WERI-Rb-1 (cell line): ENCODE data around the gene OR7G1.
"Not testable (repeated sequence)": the region's sequence is repeated elsewhere in the genome, so short reads cannot be mapped to it uniquely, and the experiment has no call there.

ENCODE experiments used
- DNase-seq: peaks from one replicate; pipeline ENCODE4 v3.0.0-alpha.2; 2020
- H3K27ac ChIP-seq: fragments of 250-450 bp; sonication (Bioruptor Pico); 2 replicates; pipeline ENCODE4 v1.5.1; 2020; ENCODE audit warnings: mild to moderate bottlenecking, moderate library complexity
- H3K27me3 ChIP-seq: fragments of 250-450 bp; sonication (Bioruptor Pico); 2 replicates; pipeline ENCODE4 v1.5.1; 2021; ENCODE audit warnings: mild to moderate bottlenecking, low read depth, moderate library complexity; ENCODE audit not compliant: insufficient read depth, severe bottlenecking
- H3K36me3 ChIP-seq: fragments of 250-450 bp; sonication (Bioruptor Pico); 2 replicates; pipeline ENCODE4 v1.5.1; 2020; ENCODE audit warnings: mild to moderate bottlenecking, moderate library complexity
- H3K4me3 ChIP-seq: 2 replicates; pipeline ENCODE4 v1.5.1; 2011; ENCODE audit warnings: low read depth, mild to moderate bottlenecking, control low read depth, low read length
- H3K9me3 ChIP-seq: fragments of 250-450 bp; sonication (Bioruptor Pico); 2 replicates; pipeline ENCODE4 v1.5.1; 2021; ENCODE audit warnings: mild to moderate bottlenecking, moderate library complexity; ENCODE audit not compliant: severe bottlenecking
- TF ChIP-seq, protein P1 (sequence below): IDR thresholded peaks from 2 replicates; pipeline ENCODE4 v1.5.1; 2011; ENCODE audit warnings: low read depth, mild to moderate bottlenecking, control low read depth, inconsistent platforms, low read length

Gene OR7G1

GRCh38 chr19:9075064-9075949 lies 40.3 kb downstream of the OR7G1 start:
- Histone ChIP-seq H3K4me3 (no peak overlapping the region), H3K27me3 (peaks cover 65% of the 10 kb centered on the region), H3K36me3 (no peaks in the 10 kb centered on the region), H3K27ac (no peak overlapping the region), H3K9me3 (peaks cover 3% of the 10 kb centered on the region)
- TF ChIP-seq, protein P1, sequence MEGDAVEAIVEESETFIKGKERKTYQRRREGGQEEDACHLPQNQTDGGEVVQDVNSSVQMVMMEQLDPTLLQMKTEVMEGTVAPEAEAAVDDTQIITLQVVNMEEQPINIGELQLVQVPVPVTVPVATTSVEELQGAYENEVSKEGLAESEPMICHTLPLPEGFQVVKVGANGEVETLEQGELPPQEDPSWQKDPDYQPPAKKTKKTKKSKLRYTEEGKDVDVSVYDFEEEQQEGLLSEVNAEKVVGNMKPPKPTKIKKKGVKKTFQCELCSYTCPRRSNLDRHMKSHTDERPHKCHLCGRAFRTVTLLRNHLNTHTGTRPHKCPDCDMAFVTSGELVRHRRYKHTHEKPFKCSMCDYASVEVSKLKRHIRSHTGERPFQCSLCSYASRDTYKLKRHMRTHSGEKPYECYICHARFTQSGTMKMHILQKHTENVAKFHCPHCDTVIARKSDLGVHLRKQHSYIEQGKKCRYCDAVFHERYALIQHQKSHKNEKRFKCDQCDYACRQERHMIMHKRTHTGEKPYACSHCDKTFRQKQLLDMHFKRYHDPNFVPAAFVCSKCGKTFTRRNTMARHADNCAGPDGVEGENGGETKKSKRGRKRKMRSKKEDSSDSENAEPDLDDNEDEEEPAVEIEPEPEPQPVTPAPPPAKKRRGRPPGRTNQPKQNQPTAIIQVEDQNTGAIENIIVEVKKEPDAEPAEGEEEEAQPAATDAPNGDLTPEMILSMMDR: no peak
- DNase-seq: no peak

GRCh38 chr19:9073806-9074205 lies 41.8 kb downstream of the OR7G1 start:
- no peaks in the 10 kb centered on the region for H3K36me3 ChIP-seq
- H3K27me3 ChIP-seq: peaks cover 55% of the 10 kb centered on the region
- no peak overlapping the region for H3K27ac ChIP-seq
- TF ChIP-seq, protein P1: no peak
- DNase-seq: no peak
- H3K4me3 ChIP-seq: no peak overlapping the region
- peaks cover 3% of the 10 kb centered on the region for H3K9me3 ChIP-seq

DNA sequence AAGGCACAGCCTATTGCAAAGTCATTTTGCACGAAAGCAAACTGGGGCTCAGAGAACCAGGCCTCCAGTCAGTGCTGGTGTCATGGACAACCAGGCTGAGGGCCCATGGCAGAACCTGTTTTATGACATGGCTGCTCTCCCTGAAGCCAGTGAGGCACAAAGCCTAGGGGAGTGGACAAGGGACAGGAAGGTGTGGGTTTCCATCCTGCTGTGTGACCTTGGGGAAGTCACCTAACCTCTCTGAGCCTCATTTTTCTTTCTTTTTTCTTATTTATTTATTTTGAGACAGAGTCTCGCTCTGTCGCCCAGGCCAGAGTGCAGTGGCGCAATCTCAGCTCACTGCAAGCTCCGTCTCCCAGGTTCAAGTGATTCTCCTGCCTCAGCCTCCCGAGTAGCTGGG lies 43.8 kb downstream of the OR7G1 start:
- H3K36me3 ChIP-seq, H3K27ac ChIP-seq, H3K4me3 ChIP-seq, DNase-seq, H3K9me3 ChIP-seq: not testable (repeated sequence)
- H3K27me3 ChIP-seq: peaks cover 56% of the 10 kb centered on the region

DNA sequence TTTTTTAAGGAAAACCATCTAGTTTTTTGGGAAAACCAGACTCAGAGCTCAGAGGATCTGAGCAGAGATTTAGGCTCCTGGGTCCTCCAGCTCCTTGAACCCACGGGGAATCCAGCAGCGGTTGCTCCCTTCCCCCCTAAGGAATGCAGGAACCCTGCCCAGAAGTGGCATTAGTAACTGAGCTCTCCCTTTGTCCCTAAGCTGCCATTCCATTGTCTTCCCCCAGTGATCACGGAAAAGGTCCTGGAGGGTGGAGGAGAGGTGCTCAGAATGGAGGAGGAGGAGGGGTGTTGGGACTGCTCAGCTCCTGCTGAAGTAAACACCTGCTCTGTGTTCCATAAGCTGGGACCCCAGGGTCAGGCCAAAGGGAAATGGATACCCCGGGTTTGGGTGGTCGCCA lies 45.5 kb downstream of the OR7G1 start:
- H3K27ac ChIP-seq: no peak overlapping the region
- no peak overlapping the region for H3K4me3 ChIP-seq
- no peaks in the 10 kb centered on the region for H3K36me3 ChIP-seq
- no peak for DNase-seq
- H3K9me3 ChIP-seq: no peaks in the 10 kb centered on the region
- TF ChIP-seq, protein P1: no peak
- peaks cover 54% of the 10 kb centered on the region for H3K27me3 ChIP-seq

GRCh38 chr19:9065457-9066014 lies 50.0 kb downstream of the OR7G1 start:
- TF ChIP-seq, protein P1: no peak

More at GRCh38 chr19:9065457-9066014, 50.0 kb downstream of the OR7G1 start:
- Histone ChIP-seq H3K9me3 (no peaks in the 10 kb centered on the region), H3K4me3 (no peak overlapping the region), H3K27me3 (peaks cover 50% of the 10 kb centered on the region), H3K27ac (no peak overlapping the region), H3K36me3 (no peaks in the 10 kb centered on the region)
- no peak for DNase-seq
